KMS-11 (cell line): ENCODE data around the gene RTN4IP1.

Experiments used
- H2AFZ ChIP-seq: fragments of 200-600 bp; sonication (generic); 2 replicates; pipeline ENCODE4 v1.6.1; 2016; ENCODE audit warnings: antibody characterized with exemption, mixed run types, low read depth
- H3K27ac ChIP-seq: fragments of 200-600 bp; sonication (generic); 2 replicates; pipeline ENCODE4 v1.6.1; 2016; ENCODE audit warnings: mild to moderate bottlenecking, mixed run types
- H3K27me3 ChIP-seq: fragments of 200-600 bp; sonication (generic); 2 replicates; pipeline ENCODE4 v1.6.1; 2017; ENCODE audit warnings: mild to moderate bottlenecking, low read depth, mixed run types, moderate library complexity; ENCODE audit not compliant: insufficient read depth
- H3K36me3 ChIP-seq: fragments of 200-600 bp; sonication (generic); 2 replicates; pipeline ENCODE4 v1.6.1; 2017; ENCODE audit warnings: mild to moderate bottlenecking, mixed run types; ENCODE audit not compliant: insufficient read depth
- H3K4me1 ChIP-seq: fragments of 200-600 bp; sonication (generic); 2 replicates; pipeline ENCODE4 v1.6.1; 2016; ENCODE audit warnings: mild to moderate bottlenecking, low read depth, mixed run types; ENCODE audit not compliant: poor library complexity, severe bottlenecking
- H3K4me2 ChIP-seq: fragments of 200-600 bp; sonication (generic); 2 replicates; pipeline ENCODE4 v1.7.0; 2016; ENCODE audit warnings: mild to moderate bottlenecking, mixed run types
- H3K4me3 ChIP-seq: fragments of 200-600 bp; sonication (generic); IDR thresholded peaks from 2 replicates; pipeline ENCODE4 v1.6.1; 2017; ENCODE audit warnings: low read depth, low read length, mixed read lengths; ENCODE audit not compliant: insufficient read depth
- H3K79me2 ChIP-seq: fragments of 200-600 bp; sonication (generic); 2 replicates; pipeline ENCODE4 v1.6.1; 2016; ENCODE audit warnings: low read depth, mixed run types; ENCODE audit not compliant: insufficient read depth
- H3K9ac ChIP-seq: fragments of 200-600 bp; sonication (generic); 2 replicates; pipeline ENCODE4 v1.6.1; 2016; ENCODE audit warnings: mild to moderate bottlenecking, mixed run types
- H4K20me1 ChIP-seq: fragments of 200-600 bp; sonication (generic); 2 replicates; pipeline ENCODE4 v1.6.1; 2016; ENCODE audit warnings: mild to moderate bottlenecking, mixed run types; ENCODE audit not compliant: insufficient read depth
- TF ChIP-seq, protein P1 (sequence below): fragments of 200-600 bp; sonication (generic); conservative IDR thresholded peaks from 2 replicates; pipeline ENCODE4 v1.6.1; 2017; ENCODE audit warnings: low read depth, mild to moderate bottlenecking, antibody characterized with exemption, low read length, moderate library complexity, mixed read lengths

The RTN4IP1 gene

DNA sequence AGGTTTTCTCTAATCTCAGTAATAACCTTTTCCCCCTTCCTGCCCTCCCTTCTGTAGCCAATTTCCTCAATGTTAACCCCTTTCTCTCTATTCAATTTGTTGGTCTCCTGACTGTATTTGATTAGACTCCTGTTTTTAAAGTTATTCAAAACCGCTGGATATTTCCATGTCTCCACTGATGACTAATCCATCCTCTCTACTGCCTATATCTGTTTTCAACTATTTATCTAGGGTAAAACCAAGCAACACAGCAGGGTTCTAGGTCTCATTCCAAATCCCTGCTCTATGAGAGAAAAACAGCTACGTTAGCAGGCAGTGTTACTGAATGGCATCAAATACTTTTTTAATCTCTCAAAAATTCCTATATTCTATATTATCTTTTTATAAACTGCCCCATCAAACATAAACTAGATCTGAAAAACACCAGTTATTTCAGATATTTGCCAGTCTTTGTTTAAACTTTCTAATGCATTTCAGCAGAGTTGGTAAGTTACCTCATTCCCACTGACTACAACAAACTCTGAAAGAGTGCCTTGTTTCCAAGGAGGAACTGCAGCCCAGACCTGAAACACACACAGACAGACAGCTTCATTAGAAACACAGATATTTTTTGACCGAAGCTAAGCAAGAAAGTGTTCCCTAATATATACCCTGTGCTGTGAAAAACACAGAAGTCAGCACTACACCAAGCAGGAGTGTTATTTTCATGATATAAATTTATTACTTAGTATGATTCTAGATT is 8.2 kb downstream of the RTN4IP1 start:
- Histone ChIP-seq H4K20me1 (no peaks in the 10 kb centered on the region), H3K4me2 (no peak overlapping the region), H3K27ac (no peak overlapping the region), H3K4me1 (no peaks in the 10 kb centered on the region), H3K9ac (no peak overlapping the region), H3K4me3 (no peak overlapping the region), H2AFZ (no peak overlapping the region), H3K36me3 (no peaks in the 10 kb centered on the region), H3K27me3 (no peaks in the 10 kb centered on the region), H3K79me2 (no peaks in the 10 kb centered on the region)
- TF ChIP-seq, protein P1, sequence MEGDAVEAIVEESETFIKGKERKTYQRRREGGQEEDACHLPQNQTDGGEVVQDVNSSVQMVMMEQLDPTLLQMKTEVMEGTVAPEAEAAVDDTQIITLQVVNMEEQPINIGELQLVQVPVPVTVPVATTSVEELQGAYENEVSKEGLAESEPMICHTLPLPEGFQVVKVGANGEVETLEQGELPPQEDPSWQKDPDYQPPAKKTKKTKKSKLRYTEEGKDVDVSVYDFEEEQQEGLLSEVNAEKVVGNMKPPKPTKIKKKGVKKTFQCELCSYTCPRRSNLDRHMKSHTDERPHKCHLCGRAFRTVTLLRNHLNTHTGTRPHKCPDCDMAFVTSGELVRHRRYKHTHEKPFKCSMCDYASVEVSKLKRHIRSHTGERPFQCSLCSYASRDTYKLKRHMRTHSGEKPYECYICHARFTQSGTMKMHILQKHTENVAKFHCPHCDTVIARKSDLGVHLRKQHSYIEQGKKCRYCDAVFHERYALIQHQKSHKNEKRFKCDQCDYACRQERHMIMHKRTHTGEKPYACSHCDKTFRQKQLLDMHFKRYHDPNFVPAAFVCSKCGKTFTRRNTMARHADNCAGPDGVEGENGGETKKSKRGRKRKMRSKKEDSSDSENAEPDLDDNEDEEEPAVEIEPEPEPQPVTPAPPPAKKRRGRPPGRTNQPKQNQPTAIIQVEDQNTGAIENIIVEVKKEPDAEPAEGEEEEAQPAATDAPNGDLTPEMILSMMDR = no peak

DNA sequence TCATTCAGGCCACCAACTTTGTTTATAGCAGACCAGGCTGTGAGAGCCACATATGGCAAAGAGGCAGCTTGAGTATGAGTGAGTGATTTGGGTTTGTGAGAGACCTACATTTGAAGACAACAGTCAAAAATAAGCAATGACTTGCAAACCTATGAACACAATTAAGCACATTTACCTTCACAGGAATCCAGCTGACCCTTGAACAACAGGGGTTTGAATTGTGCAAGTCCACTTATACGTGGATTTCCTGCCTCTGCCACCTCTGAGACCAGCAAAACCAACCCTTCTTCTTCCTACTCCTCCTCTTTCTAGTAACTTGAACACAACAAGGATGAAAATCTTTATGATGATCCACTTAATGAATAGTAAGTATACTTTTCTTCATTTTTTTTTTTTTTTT is 10.1 kb downstream of the RTN4IP1 start:
- no peak overlapping the region for H3K4me2 ChIP-seq
- no peak overlapping the region for H3K27ac ChIP-seq

DNA sequence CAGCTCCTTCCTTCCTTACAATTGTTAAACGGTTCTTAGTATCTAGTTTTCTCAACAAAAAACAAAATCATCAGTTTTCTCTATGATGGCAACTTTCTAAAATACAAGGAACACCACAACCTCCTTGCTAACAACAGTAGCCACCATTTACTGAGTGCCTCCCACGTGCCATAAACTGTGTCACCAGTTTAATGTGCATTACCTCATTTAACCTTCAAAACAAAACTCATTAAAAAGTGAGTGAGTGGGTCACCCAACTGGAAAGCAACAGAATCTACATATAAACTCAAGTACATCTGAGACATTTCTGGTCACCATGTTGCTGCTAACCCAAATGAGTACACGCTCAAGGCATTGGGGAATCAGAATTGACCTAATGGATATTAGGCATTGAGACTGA is 11.0 kb downstream of the RTN4IP1 start:
- H4K20me1 ChIP-seq = no peaks in the 10 kb centered on the region
- H3K9ac ChIP-seq = no peak overlapping the region
- no peaks in the 10 kb centered on the region for H3K27me3 ChIP-seq
- no peak overlapping the region for H3K4me3 ChIP-seq
- H3K79me2 ChIP-seq = no peaks in the 10 kb centered on the region
- H3K4me2 ChIP-seq = no peak overlapping the region
- no peaks in the 10 kb centered on the region for H3K36me3 ChIP-seq
- H3K27ac ChIP-seq = no peak overlapping the region
- no peak overlapping the region for H2AFZ ChIP-seq
- H3K4me1 ChIP-seq = no peaks in the 10 kb centered on the region
- TF ChIP-seq, protein P1 = no peak

More for the DNA sequence above, 10.1 kb downstream of the RTN4IP1 start:
- H4K20me1 ChIP-seq = no peaks in the 10 kb centered on the region
- no peaks in the 10 kb centered on the region for H3K36me3 ChIP-seq
- no peak overlapping the region for H2AFZ ChIP-seq
- H3K79me2 ChIP-seq = no peaks in the 10 kb centered on the region
- TF ChIP-seq, protein P1 = no peak
- H3K9ac ChIP-seq = no peak overlapping the region
- H3K4me3 ChIP-seq = no peak overlapping the region
- H3K27me3 ChIP-seq = no peaks in the 10 kb centered on the region
- H3K4me1 ChIP-seq = no peaks in the 10 kb centered on the region

DNA sequence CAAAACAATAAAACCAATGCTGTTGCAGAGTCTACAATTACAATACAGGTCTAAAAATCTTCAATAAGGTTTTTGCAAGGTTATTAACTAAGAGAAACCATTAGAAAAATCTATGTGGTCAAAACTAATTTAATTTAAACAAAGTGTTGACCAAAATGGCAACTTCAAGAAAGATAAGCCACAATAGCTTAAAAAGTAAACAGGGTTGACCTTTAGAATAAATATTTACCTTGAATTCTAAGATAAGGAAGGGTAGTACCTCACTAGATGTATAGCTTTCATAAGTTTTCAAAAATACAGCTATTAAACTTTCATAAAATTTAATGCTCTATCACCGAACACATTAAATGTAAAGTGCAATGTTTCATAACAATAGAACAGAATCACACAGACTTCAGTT is 11.4 kb downstream of the RTN4IP1 start:
- Histone ChIP-seq H3K9ac (no peak overlapping the region), H3K36me3 (no peaks in the 10 kb centered on the region), H3K27me3 (no peaks in the 10 kb centered on the region), H3K4me1 (no peaks in the 10 kb centered on the region), H2AFZ (no peak overlapping the region), H3K27ac (no peak overlapping the region), H3K79me2 (no peaks in the 10 kb centered on the region), H3K4me2 (no peak overlapping the region), H3K4me3 (no peak overlapping the region), H4K20me1 (no peaks in the 10 kb centered on the region)
- TF ChIP-seq, protein P1 = no peak
